Astrocyte (in vitro differentiated cells and primary cell): ENCODE measurements around the gene CISH.

Experiments
- CTCF ChIP-seq: IDR thresholded peaks from 2 replicates; pipeline ENCODE4 v1.5.1; 2011; ENCODE audit warnings: low read depth, mild to moderate bottlenecking, inconsistent platforms, low read length, moderate library complexity; ENCODE audit not compliant: insufficient read depth
- EZH2 ChIP-seq: IDR thresholded peaks from 2 replicates; pipeline ENCODE4 v1.6.1; 2012; ENCODE audit warnings: mild to moderate bottlenecking, low read length, inconsistent platforms; ENCODE audit not compliant: insufficient read depth

GRCh38 chr3:50635066-50635465, 23.5 kb upstream of the CISH start:
- TF ChIP-seq EZH2 = no peak
- TF ChIP-seq CTCF = no peak
